Right lobe of liver (tissue), 6 donors: ENCODE data around the gene IPMK. TPM values are rescaled to one million over a fixed set of nuclear protein-coding genes. Genes with fewer than 3 reads are reported as not detected.

Source experiments
- ATAC-seq, 4 donors: fragments of 200-7000 bp; cut with Tn5 transposase; one replicate each; pipeline ENCODE4 v1.9.1; 2020; ENCODE audit warnings: mild to moderate bottlenecking in 4 of 4, moderate library complexity in 4 of 4
- DNase-seq, 3 donors: peaks; one replicate each; pipeline ENCODE4 v3.0.0-alpha.2; 2020
- H3K27ac ChIP-seq, 3 donors: fragments of 200-600 bp; one replicate each; pipeline ENCODE4 v1.8.0; 2022
- H3K27me3 ChIP-seq, 2 donors: fragments of 200-600 bp; one replicate each; pipeline ENCODE4 v1.8.0; 2022
- H3K36me3 ChIP-seq, 4 donors: fragments of 200-600 bp; sonication (generic) in 1 of 4; one replicate each; pipeline versions ENCODE4 v1.5.1 to v1.8.0; 2017 to 2022; ENCODE audit warnings: control low read depth in 1 of 4
- H3K4me1 ChIP-seq, 4 donors: fragments of 200-600 bp; sonication (generic) in 1 of 4; one replicate each; pipeline versions ENCODE4 v1.5.1 to v1.8.0; 2017 to 2022; ENCODE audit warnings: control low read depth in 1 of 4
- H3K4me3 ChIP-seq, 3 donors: fragments of 200-600 bp; one replicate each; pipeline ENCODE4 v1.8.0; 2022
- H3K9me3 ChIP-seq, 4 donors: fragments of 200-600 bp; sonication (generic) in 1 of 4; one replicate each; pipeline versions ENCODE4 v1.5.1 to v1.8.0; 2017 to 2022; ENCODE audit warnings: control low read depth in 1 of 4
- POLR2A ChIP-seq: fragments of 450-650 bp; IDR thresholded peaks from one replicate; pipeline ENCODE4 v1.6.1; 2017; ENCODE audit warnings: antibody characterized with exemption, mild to moderate bottlenecking
- WGBS: methylation state at CpG from one replicate; pipeline ENCODE4 v1.1.6; 2018; ENCODE audit warnings: low coverage, low lambda C conversion rate; ENCODE audit not compliant: insufficient coverage; ENCODE audit errors: missing lambda C conversion rate; 5-methylcytosine and 5-hydroxymethylcytosine counted together
- intact Hi-C, 2 donors: fragments of 100-400 bp; cut with DNase I; formaldehyde crosslinking; loops; one replicate each; pipeline versions ENCODE4 v1.11.2 to v1.14.1; 2022
- total RNA-seq, 6 experiments: library from RNA; depleted of rRNA in 2 of 6; stranded (reverse); fragments of >200 nt in 2 of 6; fragmentation: NEBNext Ultra II Directional in 3 of 6; extraction: Animal tissue kit (Norgen Biotek cat#: 25700) in 3 of 6; gene quantifications; one replicate each; pipeline versions ENCODE4 v1.1.0 to v1.2.4, GENCODE V29; 2016 to 2023
- TF ChIP-seq, protein P1 (sequence below), 4 donors: fragments of 200-600 bp in 3 of 4; fragments of 450-650 bp in 1 of 4; IDR thresholded peaks; one replicate each; pipeline versions ENCODE4 v1.5.1 to v1.8.0; 2016 to 2022; ENCODE audit warnings: antibody characterized with exemption in 4 of 4, mild to moderate bottlenecking in 2 of 4
- donor health status: DM: no; HTN: yes; CAD: no.
- donor health status: DM: no; HTN: no; CAD: no.
- donor health status: DM: no; HTN: no; CAD: no.
- donor health status: DM: no; HTN: yes; CAD: no.
- donor health status: DM: no; HTN: yes; CAD: no.

The IPMK gene
- total RNA-seq, 6 experiments from 2014 or later: 2.8 to 8.1 (median 4.7) TPM

DNA sequence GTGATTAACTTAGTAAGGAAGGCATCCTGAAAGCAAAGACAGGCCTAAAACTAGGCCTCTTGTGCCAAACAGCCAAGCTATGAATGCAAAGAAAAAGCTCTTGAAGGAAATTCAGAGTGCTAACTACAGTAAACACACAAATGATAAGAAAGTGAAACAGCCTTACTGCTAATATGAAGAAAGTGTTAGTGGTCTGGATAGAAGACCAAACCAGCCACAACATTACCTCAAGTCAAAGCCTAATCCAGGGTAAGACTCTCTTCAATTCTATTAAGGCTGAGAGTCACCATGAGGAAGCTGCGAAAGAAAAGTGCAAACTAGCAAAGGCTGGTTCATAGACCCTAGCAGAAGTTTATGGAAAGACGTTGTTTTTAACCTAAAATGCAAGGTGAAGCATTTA is 66.0 kb downstream of the IPMK start:
- ATAC-seq: no peak
- intact Hi-C loops: no loop called here
- DNase-seq: no peak
- Histone ChIP-seq H3K27me3 (no peaks in the 10 kb centered on the region), H3K36me3 (no peaks in the 10 kb centered on the region), H3K4me1 (no peaks in the 10 kb centered on the region), H3K4me3 (no peak overlapping the region), H3K27ac (no peak overlapping the region), H3K9me3 (no peaks in the 10 kb centered on the region)
- no peak for TF ChIP-seq POLR2A
- TF ChIP-seq, protein P1, sequence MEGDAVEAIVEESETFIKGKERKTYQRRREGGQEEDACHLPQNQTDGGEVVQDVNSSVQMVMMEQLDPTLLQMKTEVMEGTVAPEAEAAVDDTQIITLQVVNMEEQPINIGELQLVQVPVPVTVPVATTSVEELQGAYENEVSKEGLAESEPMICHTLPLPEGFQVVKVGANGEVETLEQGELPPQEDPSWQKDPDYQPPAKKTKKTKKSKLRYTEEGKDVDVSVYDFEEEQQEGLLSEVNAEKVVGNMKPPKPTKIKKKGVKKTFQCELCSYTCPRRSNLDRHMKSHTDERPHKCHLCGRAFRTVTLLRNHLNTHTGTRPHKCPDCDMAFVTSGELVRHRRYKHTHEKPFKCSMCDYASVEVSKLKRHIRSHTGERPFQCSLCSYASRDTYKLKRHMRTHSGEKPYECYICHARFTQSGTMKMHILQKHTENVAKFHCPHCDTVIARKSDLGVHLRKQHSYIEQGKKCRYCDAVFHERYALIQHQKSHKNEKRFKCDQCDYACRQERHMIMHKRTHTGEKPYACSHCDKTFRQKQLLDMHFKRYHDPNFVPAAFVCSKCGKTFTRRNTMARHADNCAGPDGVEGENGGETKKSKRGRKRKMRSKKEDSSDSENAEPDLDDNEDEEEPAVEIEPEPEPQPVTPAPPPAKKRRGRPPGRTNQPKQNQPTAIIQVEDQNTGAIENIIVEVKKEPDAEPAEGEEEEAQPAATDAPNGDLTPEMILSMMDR (IDR thresholded peaks at IDR 0.05): no peak
- 91% methylated on average over 2 of the region's 2 CpGs for WGBS

DNA sequence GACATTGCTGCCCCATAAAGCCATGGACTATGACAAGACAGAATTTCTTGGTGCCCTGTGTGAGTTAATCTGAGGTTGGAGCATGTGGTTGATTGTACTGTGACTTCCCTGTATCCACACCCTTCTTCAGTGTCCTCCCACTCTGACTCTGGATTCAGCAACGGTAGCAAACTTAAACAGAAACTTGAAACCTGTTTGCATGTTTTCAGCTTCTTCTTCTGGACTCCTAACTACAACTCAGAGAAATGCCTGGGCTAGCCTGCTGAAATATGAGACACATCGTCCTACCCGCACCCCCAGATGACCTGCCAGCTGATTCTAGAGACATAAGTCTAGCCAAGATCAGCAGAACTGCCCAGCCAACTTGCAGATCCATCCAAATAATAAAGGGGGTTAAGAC is 78.4 kb downstream of the IPMK start:
- no peaks in the 10 kb centered on the region for H3K9me3 ChIP-seq
- no peak for DNase-seq
- H3K4me3 ChIP-seq: no peak overlapping the region
- intact Hi-C loops: no loop called here
- H3K4me1 ChIP-seq: no peaks in the 10 kb centered on the region
- H3K36me3 ChIP-seq: no peaks in the 10 kb centered on the region
- no peak overlapping the region for H3K27ac ChIP-seq
- H3K27me3 ChIP-seq: no peaks in the 10 kb centered on the region
- ATAC-seq: no peak
- 20% methylated on average over 1 of the region's 3 CpGs for WGBS
- TF ChIP-seq, protein P1 (IDR thresholded peaks at IDR 0.05): no peak
- TF ChIP-seq POLR2A: no peak

- TF ChIP-seq, protein P1 (IDR thresholded peaks at IDR 0.05): no peak
- no peak for TF ChIP-seq POLR2A
- Histone ChIP-seq H3K27ac (no peak overlapping the region), H3K4me1 (no peaks in the 10 kb centered on the region), H3K27me3 (no peaks in the 10 kb centered on the region), H3K4me3 (no peak overlapping the region), H3K9me3 (no peaks in the 10 kb centered on the region), H3K36me3 (no peaks in the 10 kb centered on the region)
- ATAC-seq (no peak), DNase-seq (no peak)
- WGBS: 89% methylated on average over 7 of the region's 7 CpGs
- intact Hi-C loops: no loop called here
Measured at GRCh38 chr10:58184120-58184670, 83.5 kb downstream of the IPMK start.

DNA sequence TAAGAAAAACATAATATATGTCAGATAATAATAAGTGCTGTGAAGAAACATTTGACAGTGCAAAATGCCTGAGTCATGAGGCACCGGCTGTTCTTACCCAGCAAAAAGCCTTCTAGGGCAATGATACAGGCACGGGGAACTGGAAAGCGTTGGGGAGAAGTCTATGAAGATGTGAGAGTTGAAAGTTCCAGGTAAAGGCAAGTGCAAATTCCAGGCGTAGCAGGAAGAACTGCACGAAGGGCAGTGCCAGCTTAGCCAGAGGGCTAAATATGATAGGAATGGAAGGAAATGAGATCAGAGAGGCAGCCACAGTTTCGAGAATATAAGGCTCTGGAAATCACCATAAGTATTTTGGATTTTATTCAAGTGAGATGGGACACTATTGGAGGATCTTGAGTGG is 87.0 kb downstream of the IPMK start:
- 68% methylated on average over 6 of the region's 6 CpGs for WGBS
- H3K4me1 ChIP-seq: no peaks in the 10 kb centered on the region
- TF ChIP-seq, protein P1 (IDR thresholded peaks at IDR 0.05): no peak
- no peak for TF ChIP-seq POLR2A
- ATAC-seq (no peak), DNase-seq (no peak)
- no peak overlapping the region for H3K4me3 ChIP-seq
- H3K27me3 ChIP-seq: no peaks in the 10 kb centered on the region
- H3K36me3 ChIP-seq: no peaks in the 10 kb centered on the region
- no peak overlapping the region for H3K27ac ChIP-seq
- intact Hi-C loops: no loop called here
- no peaks in the 10 kb centered on the region for H3K9me3 ChIP-seq

- no peak for DNase-seq
- ATAC-seq: no peak
- TF ChIP-seq, protein P1 (IDR thresholded peaks at IDR 0.05): no peak
- TF ChIP-seq POLR2A: no peak
- WGBS: 100% methylated on average over 2 of the region's 2 CpGs
- Histone ChIP-seq H3K36me3 (no peaks in the 10 kb centered on the region), H3K9me3 (no peaks in the 10 kb centered on the region), H3K4me1 (no peaks in the 10 kb centered on the region), H3K4me3 (no peak overlapping the region), H3K27me3 (no peaks in the 10 kb centered on the region), H3K27ac (no peak overlapping the region)
- intact Hi-C loops: loop anchor here (5.0 to 10.0 kb wide), 2 partner anchors 113 to 116 kb away; no protein-coding TSS in a partner anchor
Measured at GRCh38 chr10:58179238-58179637, 88.5 kb downstream of the IPMK start.
